ENCODE data around the gene ZNF718.
A peak's percentile ranks its signal among the peaks of the same experiment; 100 is the strongest.
"Not testable (repeated sequence)": the region's sequence is repeated elsewhere in the genome, so short reads cannot be mapped to it uniquely, and the experiment has no call there.

Gene ZNF718

DNA sequence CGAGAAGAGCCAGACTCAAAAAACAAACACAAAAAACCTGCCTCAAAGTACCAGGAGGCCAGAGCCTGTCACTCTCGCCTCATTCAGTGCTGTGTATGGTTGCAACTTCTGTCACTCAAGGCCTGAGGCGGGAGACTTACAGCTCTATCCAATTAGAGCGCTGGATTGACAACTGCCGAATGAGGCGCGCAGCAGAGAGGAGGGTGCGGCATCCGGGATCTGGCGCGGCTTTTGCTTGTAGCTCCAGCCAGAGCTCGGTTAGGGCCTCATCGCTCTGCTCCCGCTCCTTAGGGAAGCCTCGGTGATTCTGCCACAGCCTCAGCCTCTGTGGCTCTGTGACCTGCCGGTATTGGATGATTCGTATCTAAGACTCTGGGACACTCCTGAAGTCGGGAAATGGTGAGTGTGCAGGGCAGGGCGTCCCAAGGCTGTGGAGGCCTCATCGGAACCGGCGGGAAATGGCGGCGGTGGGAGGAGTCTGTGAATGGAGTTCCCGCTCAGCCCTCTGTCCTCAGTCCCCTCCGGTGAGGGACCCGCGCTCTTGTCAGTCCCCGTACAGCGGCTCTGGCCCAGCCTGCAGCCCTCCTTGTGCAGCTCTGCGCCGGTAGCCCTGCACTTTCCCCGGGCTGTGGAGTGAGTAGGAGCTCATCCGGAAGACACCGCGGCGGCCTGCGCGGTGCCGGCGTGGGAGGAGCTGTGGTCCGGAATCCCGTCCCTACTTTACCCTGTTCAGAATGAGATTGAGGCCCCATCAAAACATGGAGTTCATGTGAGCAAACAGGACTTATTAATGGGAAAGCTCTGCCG is at the start of gene ZNF718:
Gene ZNF718, plus strand, starts transcription at position 227 of the 807 bp plus-strand sequence. Its CDS starts 170 bp downstream, at position 397.
- peak within 1 kb of the TSS; percentile 71 for H3K4me3 ChIP-seq (ENCODE audit: control insufficient read depth, low read depth, low read length)
- peak; percentile 98 for DNase-seq (ENCODE audit: low read depth)
- TF ChIP-seq, protein P1, sequence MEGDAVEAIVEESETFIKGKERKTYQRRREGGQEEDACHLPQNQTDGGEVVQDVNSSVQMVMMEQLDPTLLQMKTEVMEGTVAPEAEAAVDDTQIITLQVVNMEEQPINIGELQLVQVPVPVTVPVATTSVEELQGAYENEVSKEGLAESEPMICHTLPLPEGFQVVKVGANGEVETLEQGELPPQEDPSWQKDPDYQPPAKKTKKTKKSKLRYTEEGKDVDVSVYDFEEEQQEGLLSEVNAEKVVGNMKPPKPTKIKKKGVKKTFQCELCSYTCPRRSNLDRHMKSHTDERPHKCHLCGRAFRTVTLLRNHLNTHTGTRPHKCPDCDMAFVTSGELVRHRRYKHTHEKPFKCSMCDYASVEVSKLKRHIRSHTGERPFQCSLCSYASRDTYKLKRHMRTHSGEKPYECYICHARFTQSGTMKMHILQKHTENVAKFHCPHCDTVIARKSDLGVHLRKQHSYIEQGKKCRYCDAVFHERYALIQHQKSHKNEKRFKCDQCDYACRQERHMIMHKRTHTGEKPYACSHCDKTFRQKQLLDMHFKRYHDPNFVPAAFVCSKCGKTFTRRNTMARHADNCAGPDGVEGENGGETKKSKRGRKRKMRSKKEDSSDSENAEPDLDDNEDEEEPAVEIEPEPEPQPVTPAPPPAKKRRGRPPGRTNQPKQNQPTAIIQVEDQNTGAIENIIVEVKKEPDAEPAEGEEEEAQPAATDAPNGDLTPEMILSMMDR (conservative IDR thresholded peaks at IDR 0.05; ENCODE audit: control insufficient read depth, insufficient read depth, low read depth, low read length): no peak

DNA sequence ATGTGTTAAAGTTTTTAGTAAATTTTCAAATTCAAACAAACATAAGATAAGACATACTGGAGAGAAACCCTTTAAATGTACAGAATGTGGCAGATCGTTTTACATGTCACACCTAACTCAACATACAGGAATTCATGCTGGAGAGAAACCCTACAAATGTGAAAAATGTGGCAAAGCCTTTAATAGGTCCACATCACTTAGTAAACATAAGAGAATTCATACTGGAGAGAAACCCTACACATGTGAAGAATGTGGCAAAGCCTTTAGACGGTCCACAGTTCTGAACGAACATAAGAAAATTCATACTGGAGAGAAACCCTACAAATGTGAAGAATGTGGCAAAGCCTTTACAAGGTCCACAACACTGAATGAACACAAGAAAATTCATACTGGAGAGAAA is 38.4 kb upstream of the ZNF718 start:
- H3K4me3 ChIP-seq (ENCODE audit: control insufficient read depth, low read depth, low read length): no peak overlapping the region
- TF ChIP-seq, protein P1 (conservative IDR thresholded peaks at IDR 0.05; ENCODE audit: control insufficient read depth, insufficient read depth, low read depth, low read length): no peak
- DNase-seq (ENCODE audit: low read depth): no peak

DNA sequence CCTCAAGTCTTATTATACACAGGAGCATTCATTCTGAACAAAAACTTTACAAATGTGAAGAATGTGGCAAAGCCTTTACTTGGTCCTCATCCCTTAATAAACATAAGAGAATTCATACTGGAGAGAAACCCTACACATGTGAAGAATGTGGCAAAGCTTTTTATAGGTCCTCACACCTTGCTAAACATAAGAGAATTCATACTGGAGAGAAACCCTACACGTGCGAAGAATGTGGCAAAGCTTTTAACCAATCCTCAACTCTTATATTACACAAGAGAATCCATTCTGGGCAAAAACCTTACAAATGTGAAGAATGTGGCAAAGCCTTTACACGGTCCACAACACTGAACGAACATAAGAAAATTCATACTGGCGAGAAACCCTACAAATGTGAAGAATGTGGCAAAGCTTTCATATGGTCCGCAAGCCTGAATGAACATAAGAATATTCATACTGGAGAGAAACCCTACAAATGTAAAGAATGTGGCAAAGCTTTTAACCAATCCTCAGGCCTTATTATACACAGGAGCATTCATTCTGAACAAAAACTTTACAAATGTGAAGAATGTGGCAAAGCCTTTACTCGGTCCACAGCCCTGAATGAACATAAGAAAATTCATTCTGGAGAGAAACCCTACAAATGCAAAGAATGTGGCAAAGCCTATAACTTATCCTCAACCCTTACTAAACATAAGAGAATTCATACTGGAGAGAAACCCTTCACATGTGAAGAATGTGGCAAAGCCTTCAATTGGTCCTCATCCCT is 37.6 kb upstream of the ZNF718 start:
- H3K4me3 ChIP-seq (ENCODE audit: control insufficient read depth, low read depth, low read length); DNase-seq (ENCODE audit: low read depth): not testable (repeated sequence)

DNA sequence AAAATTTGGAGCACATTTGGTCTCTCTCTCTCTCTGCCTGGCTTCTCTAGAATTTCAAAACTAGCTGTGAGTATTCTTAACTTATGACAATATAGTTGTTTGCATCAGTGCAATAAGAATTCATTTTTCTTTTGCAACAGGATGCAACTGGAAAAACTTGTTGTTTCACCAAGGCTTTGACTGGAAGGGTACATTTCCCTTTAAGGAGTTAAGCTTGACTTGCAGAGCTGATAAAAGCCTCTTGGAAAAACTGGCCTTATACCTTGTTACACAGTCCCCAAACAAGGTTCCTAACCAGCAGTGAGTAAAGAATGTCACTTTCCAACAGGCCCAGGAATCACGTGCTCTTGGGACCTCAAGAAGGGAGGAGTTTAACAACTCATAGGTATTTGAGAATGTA is 25.9 kb upstream of the ZNF718 start:
- TF ChIP-seq, protein P1 (conservative IDR thresholded peaks at IDR 0.05; ENCODE audit: control insufficient read depth, insufficient read depth, low read depth, low read length): no peak
- DNase-seq (ENCODE audit: low read depth): no peak
- no peak overlapping the region for H3K4me3 ChIP-seq (ENCODE audit: control insufficient read depth, low read depth, low read length)

DNA sequence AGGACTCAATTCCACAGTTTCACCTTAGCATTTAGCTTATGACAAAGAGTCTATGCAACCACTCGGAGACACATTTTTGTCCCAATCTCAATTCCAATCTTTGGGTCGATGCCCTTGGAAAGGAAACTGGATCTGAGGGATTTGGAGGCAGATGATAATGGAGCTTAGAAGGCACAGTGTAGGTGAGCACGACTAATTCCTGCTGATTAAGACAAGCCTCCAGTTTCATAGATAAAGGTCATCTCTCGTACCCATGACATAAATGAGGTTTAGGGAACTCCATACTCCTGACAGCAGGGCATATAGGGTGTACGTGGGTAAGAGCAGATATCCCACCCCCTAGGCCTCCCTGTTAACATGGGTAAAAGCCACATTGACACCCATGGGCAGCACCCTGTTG is 24.4 kb upstream of the ZNF718 start:
- DNase-seq (ENCODE audit: low read depth): peak; percentile 9
- H3K4me3 ChIP-seq (ENCODE audit: control insufficient read depth, low read depth, low read length): no peak overlapping the region
- TF ChIP-seq, protein P1 (conservative IDR thresholded peaks at IDR 0.05; ENCODE audit: control insufficient read depth, insufficient read depth, low read depth, low read length): no peak

DNA sequence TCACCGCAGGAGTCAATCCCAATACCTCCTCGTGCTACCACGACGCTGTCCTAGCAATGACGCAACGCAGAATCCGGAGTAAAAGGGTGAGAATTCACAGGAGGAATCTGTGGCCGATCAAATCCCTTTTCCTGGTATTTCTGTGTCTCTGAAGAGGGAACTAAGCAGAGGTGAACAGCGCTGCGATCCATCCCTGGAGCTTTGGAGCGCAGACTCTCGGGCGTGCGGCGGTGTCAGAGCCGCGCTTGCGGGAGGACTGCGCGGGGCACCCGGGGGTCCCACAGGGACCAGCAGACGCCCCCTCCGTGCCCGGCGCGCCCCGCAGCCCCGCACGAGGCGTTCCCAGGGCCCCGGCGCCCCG is 17.2 kb upstream of the ZNF718 start:
- no peak for DNase-seq (ENCODE audit: low read depth)
- no peak overlapping the region for H3K4me3 ChIP-seq (ENCODE audit: control insufficient read depth, low read depth, low read length)
- TF ChIP-seq, protein P1 (conservative IDR thresholded peaks at IDR 0.05; ENCODE audit: control insufficient read depth, insufficient read depth, low read depth, low read length): no peak
